HG03442 (cell line): ENCODE results near the gene OR10A4.
"Not testable (repeated sequence)": the region's sequence is repeated elsewhere in the genome, so short reads cannot be mapped to it uniquely, and the experiment has no call there.

Experiments used
- ATAC-seq: cut with Tn5 transposase; IDR thresholded peaks from one replicate; pipeline ENCODE4 v1.9.1; 2021; ENCODE audit warnings: mild to moderate bottlenecking, moderate library complexity; ENCODE audit not compliant: unreplicated experiment

The OR10A4 gene, protein sequence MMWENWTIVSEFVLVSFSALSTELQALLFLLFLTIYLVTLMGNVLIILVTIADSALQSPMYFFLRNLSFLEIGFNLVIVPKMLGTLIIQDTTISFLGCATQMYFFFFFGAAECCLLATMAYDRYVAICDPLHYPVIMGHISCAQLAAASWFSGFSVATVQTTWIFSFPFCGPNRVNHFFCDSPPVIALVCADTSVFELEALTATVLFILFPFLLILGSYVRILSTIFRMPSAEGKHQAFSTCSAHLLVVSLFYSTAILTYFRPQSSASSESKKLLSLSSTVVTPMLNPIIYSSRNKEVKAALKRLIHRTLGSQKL

GRCh38 chr11:6876325-6876724, at the start of gene OR10A4:
Gene OR10A4 (plus strand): TSS chr11:6876625. CDS start chr11:6876648, 23 bp downstream.
- ATAC-seq: no peak

GRCh38 chr11:6828103-6828502, 48.3 kb upstream of the OR10A4 start:
- no peak for ATAC-seq

GRCh38 chr11:6833356-6833755, 43.1 kb upstream of the OR10A4 start:
- ATAC-seq: no peak

DNA sequence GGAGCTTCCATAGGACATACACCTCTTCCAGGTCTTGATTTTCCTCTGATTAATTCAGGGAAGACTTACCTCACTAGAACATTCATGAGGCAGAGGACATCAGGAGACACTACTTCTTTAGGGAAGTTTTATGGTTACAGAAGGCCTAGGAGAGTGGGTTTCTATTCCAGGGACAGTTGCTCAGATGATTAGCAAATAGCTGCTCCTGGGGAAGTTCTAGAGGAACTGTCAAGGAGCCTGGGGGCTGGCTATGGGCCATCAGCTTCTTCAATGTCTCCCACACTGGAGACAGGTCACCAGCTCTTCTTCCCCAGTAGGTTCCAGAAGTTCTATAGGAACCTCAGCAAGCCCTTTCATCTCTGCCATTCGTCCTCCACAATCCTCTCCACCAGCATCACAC, 42.4 kb upstream of the OR10A4 start:
- ATAC-seq: no peak

- no peak for ATAC-seq
These were observed 34.7 kb upstream of the OR10A4 start for GRCh38 chr11:6841694-6842093.

DNA sequence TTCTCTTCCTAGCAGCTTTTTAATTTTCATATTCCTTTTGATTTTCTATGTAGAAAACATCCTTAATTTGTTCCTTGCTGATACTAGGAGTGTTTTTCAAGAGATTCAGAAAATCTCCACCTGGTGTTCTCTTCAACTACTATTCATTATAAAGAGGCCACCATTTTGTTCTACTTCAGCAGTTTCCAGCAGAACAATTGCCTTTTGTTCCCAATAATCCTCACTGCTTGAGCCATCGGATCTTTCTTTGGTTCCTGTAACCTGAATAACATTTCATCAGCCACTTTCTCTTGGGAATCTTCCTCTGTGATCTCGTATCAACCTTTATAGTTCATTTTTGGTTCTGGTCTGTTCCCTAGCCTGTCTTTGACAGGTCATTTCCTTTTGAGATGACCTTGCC, 32.8 kb upstream of the OR10A4 start:
- no peak for ATAC-seq

DNA sequence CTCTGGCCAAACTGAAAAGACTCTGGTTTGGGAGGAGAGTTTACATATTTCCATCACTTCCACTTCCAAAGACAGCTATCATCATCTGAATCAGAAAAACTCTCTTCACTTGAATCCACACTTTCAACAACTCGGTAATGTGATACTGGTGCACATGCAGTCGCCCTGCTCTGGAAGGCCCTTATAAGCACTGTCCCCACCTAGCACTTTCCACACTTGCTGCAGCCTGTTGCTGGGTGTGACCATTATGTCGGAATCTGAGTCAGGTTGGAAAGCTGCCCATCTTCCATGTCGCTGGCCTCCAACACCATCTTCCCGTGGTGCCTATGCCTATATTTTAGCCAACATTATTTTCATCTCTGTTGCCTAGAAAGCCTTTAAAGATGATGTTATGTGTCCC, 32.1 kb upstream of the OR10A4 start:
- no peak for ATAC-seq

GRCh38 chr11:6845383-6845782, 31.0 kb upstream of the OR10A4 start, which contains the start of gene OR10A5:
Gene OR10A5 (plus strand): TSS chr11:6845683. CDS start chr11:6845683, 0 bp downstream.
- no peak for ATAC-seq

GRCh38 chr11:6850526-6850925, 25.9 kb upstream of the OR10A4 start:
- ATAC-seq: no peak

DNA sequence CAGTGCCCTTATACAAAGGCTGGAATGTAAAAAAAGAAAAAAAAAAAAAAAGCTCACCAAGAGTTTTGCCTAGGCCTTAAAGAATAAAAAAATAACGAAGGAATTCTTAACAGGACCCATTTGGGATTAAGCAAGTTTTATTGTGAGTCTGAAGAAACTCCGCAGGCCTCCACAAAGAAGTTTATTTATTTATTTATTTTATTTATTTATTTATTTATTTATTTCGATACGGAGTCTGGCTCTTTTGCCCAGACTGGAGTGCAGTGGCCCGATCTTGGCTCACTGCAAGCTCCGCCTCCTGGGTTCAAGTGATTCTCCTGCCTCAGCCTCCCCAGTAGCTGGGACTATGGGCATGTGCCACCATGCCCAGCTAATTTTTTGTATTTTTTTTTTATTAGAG, 21.6 kb upstream of the OR10A4 start:
- not testable (repeated sequence) for ATAC-seq

DNA sequence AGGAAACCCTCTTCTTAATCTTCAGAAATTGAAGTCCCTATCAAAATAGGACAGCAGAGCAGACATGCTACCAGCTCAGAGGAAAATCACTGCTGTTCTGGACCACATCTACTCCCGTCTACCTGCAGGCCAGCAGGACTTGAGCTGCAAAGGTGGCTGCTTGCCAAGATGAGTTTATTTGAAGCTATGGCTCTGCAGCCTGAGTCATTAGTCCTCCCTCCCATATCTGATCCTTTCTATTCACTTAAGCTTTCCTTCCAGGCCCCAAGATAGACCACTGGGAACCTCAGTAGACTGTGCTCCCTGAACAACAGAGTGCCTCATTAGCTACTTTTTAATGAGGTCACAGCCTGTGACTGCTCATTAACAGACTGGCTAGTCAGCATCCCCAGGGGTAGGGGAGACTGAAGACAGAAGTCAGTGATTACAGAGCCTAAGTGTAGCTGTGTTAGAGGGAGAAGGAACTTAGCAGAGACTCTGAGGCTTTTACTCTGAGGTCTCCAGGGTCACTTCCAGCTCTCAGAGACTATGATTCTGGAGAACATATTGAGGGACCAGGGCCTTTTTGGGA, 20.4 kb upstream of the OR10A4 start:
- ATAC-seq: no peak

DNA sequence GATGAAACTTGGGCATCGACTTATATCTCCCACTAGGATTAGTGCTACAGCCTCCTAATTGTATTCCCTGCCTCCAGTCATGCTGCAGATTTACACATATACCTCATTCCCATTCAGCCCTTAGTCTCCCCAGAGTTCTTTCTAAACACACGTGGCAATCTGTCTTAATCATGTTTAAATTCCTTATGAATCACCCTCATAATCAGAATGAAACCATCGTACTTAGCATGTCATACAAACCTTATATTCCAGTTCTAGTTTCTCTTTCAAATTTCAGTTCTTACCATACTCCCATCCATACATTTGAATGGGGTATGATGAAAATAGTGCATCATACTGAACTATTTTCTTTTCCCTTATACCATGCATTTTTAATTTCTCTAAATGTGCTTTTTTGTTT, 19.6 kb upstream of the OR10A4 start:
- ATAC-seq: peak; percentile 89

GRCh38 chr11:6862961-6863360, 13.5 kb upstream of the OR10A4 start, which contains the start of gene OR10A2:
Gene OR10A2 (plus strand): TSS chr11:6863057. CDS start chr11:6869755, 6,698 bp downstream.
- ATAC-seq: no peak

DNA sequence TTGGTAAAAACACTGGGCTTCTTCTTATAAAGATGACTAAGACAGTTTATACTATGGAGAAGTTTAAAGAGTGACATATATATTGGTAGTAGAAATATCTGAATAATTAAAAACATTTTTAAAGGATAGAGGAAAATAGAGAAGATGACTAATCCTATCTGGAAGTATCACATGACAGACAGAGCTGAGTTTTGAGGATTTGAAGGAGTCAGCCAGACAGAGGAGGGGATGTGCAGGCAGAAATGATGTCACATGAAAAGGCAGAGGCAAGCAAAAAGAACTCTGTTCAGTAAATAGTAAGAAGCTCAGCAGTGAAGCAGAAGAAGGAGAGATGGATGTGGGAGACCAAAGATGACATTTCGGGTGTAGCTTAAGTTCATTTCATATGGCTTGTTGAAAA, 12.0 kb upstream of the OR10A4 start:
- ATAC-seq: no peak

GRCh38 chr11:6871278-6871677, 5.1 kb upstream of the OR10A4 start:
- ATAC-seq: no peak

GRCh38 chr11:6875761-6876160, 664 bp upstream of the OR10A4 start:
- ATAC-seq: no peak

DNA sequence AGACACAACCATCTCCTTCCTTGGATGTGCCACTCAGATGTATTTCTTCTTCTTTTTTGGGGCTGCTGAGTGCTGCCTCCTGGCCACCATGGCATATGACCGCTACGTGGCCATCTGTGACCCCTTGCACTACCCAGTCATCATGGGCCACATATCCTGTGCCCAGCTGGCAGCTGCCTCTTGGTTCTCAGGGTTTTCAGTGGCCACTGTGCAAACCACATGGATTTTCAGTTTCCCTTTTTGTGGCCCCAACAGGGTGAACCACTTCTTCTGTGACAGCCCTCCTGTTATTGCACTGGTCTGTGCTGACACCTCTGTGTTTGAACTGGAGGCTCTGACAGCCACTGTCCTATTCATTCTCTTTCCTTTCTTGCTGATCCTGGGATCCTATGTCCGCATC, 489 bp downstream of the OR10A4 start:
- no peak for ATAC-seq

DNA sequence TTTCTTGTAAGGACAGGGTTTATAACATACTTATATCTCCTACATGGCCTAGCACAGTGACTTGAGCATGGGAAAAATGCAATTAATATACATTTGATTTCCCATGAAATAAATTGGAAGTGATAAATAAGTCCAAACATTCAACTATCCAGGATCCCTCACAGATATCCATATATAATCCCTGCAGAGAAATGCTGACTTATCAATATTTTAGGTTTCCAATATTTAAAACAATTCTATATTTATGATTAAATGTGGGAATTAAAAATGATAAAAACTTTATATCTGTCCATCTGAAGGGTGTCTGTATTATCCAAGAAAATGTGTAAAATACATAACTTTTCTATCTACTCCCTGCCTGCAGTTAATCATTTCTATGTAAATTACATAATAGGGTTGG, 6.3 kb downstream of the OR10A4 start:
- no peak for ATAC-seq

DNA sequence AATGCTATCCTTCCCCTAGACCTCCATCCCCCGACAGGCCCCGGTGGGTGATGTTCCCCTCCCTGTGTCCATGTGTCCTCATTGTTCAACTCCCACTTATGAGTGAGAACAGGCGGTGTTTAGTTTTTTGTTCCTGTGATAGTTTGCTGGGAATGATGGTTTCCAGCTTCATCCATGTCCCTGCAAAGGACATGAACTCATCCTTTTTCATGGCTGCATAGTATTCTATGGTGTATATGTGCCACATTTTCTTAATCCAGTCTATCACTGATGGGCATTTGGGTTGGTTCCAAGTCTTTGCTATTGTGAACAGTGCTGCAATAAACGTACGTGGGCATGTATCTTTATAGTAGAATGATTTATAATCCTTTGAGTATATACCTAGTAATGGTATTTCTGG, 11.3 kb downstream of the OR10A4 start:
- ATAC-seq: not testable (repeated sequence)

- no peak for ATAC-seq
These were observed 12.4 kb downstream of the OR10A4 start for GRCh38 chr11:6888830-6889229.

GRCh38 chr11:6889835-6890234, 13.4 kb downstream of the OR10A4 start:
- no peak for ATAC-seq

GRCh38 chr11:6892400-6892799, 16.0 kb downstream of the OR10A4 start, which contains the start of gene OR2D2:
Gene OR2D2 (minus strand): TSS chr11:6892500. CDS start chr11:6892500, 0 bp downstream.
- ATAC-seq: no peak
